HG03175 (cell line): ENCODE results near the gene PCNP.
A peak's percentile ranks its signal among the peaks of the same experiment; 100 is the strongest.
"Not testable (repeated sequence)": the region's sequence is repeated elsewhere in the genome, so short reads cannot be mapped to it uniquely, and the experiment has no call there.

ENCODE experiments used
- ATAC-seq: cut with Tn5 transposase; IDR thresholded peaks from one replicate; pipeline ENCODE4 v1.9.1; 2021; ENCODE audit warnings: mild to moderate bottlenecking, moderate library complexity; ENCODE audit not compliant: unreplicated experiment

PCNP gene, protein sequence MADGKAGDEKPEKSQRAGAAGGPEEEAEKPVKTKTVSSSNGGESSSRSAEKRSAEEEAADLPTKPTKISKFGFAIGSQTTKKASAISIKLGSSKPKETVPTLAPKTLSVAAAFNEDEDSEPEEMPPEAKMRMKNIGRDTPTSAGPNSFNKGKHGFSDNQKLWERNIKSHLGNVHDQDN

DNA sequence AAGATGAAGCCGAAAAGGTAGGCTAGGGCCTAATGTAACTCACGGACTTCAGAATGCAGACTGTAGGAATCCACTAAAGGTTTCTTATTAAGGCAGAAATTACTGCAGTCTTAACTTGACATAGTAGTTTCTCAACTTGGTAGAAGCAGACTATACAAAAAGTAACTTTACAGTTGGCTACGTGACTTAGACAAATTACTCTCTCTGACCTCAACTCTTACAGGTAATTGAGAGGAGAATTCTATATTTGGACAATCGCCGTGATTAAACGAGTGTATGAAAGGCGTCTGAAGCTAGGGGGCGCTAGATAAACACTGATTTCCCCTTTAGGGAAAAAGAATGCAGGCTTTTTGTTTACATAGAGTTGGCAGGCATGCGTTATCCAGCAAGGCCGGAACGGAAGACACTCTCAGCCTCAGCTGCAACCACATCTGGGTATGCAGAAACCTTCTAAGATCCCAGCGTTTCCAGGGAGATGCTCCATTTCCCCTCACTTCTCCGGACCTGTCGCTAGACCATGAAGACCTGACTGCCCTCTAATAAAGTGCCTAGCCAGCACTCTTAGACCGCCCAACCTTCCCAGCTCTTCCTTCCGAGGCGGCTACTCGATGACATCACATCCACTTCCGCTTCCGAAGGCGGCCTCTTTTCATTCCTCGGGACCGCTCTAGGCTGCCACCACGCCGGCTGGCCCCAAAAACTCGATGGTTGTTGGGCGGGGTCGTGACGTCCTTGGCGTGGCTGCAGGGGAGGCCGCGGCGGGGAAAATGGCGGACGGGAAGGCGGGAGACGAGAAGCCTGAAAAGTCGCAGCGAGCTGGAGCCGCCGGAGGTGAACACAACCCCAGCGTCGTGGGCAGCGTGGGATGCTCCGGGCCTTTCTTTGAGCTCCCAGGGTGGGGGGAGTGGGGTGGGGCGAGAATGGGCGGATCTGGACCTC is at the start of gene PCNP:
PCNP (plus strand) TSS at position 732 of the 939 bp plus-strand sequence; CDS start at position 768, 36 bp downstream.
- ATAC-seq: peak; percentile 88

DNA sequence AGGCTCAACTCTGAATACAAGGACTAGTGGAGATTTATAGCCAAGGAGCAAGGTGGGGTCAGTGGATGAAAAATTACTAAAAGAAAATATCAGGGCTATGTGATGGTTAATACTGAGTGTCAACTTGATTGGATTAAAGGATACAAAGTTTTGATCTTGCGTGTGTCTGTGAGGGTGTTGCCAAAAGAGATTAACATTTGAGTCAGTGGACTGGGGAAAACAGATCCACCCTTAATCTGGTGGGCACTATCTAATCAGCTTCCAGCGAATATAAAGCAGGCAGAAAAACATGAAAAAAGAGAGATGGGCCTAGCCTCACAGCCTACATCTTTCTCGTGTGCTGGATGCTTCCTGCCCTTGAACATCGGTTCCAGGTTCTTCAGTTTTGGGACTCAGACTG is 46.5 kb upstream of the PCNP start:
- no peak for ATAC-seq

DNA sequence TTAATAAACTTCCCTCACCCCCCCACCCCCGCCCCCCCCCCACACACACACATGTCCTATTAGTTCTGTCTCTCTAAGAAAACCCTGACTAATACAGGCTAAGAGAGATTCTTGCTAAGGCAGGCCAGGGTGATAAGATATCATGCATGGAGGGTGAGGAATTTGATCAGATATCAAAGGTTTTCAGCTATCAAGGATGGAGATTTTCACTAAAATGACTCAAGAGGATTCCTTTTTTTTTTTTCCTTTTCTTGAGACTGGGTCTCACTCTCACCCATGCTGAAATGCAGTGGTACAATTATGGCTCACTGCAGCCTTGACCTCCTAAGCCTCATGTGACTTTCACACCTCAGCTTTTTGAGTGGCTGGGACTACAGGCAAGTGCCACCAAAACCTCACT is 46.1 kb upstream of the PCNP start:
- no peak for ATAC-seq

DNA sequence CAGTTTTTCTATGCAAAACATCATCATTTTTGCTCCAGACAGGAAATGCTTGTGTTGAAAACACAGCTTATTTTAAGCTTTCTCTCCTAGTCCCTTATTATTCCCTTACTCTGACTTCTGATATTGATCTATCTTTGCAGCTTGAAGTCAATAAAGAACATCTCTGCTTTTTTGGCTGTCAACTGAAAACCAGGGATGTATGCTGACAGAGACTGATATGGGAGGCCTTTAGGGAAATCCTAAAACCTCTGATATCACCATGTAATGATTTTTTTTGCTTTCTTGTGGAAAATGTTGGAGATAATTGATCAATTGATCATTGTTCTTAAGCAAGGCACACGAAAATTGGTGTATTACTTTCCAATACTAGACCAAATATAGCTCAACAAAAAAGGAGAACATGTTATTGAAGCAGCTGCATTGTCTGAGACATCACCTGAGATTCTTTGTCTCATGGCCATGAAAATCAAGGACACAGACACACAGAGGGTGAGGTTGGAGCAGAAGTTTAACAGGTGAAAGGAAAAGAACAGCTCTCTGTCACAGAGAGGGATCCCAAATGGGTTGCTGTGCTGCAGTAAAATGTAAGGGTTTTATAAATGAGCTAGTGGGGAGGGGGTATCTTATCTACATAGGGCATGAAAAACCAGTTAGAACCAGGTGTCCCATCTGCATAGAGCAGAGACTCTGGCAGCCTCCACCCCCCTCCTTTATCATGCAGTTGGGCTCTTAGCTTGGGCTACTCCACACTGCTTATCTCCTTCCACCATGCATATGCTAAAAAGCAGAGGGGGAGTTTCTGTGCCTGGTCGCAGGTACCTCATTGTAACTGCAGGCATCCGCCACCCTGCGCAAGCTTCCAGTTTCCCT is 43.9 kb upstream of the PCNP start:
- no peak for ATAC-seq

DNA sequence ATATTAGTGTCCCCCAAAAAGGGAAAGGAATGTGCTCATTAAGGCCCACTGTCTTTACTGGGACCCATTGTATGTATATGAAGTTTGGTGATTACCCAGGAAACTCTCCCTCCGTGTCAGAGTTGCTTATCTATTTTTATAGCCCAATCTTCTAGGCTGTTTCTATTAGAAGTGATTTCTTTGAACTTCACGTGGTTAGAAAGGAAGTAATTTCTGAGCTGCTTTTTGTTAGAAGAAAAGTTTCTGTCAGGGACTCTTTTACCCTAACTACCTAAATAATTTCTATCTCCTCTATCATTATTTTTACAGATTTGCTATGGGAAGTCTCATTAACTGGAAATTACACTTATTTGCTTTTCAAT is 43.3 kb upstream of the PCNP start:
- ATAC-seq: no peak

DNA sequence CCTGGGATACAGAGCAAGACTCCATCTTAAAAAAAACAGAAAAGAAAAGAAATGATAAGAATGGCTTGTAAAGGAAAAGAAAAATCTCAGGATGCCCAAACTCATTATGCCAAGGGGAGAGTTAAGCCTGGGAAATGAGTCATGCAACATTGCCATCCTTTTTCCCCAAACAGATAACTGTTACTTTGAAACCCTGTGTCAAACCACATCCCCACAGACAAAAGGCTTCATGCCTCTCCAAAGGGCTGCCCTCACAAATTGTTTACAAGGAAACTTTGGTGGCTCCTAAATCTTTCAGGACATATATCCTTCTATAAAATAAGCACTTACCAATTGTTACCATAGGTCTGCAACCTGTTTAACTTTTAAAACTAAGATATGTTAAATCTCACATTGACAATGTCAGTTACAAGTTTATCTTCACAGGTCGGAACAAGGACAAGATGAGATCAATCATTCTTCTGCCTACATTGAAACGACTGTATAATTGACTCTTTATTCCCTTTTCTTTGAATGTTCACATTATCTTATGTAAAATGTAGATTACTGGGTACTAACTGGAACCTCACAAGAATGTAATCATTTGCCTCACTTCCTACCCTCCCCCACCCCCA is 42.4 kb upstream of the PCNP start:
- no peak for ATAC-seq

DNA sequence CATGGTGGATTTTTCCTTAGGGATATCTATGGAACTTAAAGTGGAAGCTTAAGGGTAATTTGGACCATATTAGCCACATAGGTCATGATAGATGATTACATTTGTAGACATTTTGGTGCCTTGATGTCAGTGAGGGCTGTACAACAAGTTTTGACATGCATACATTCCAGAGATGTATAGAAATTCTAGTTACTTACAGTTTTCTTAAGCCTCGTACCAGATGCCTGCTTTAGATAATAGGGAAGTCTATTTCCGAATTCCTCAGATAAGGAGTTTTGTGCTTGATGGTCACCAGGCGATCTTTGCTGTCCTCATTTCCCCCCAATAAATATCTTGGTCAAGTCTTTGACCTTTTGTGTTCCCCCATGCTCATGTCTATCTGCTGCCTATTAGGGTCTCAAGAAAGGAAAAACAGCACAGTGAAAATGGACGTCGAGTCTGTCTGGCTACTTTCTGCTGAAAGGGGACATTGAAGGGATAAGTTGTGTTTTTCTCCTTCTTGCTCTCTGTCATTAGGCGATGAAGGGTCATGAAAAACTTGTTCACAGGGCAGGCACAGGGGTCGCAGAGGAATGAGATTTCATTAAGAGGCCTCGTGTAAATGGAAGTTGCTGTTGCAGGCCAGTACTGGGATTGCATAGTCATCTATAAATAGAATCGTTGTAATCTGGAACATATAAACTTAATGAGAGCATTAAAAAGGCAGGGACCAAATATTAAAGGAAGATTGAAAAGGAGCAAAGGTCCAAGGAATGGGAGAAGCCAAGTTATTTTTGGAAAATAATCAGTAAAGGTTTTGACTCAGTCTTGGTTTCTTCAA is 41.0 kb upstream of the PCNP start:
- ATAC-seq: no peak

DNA sequence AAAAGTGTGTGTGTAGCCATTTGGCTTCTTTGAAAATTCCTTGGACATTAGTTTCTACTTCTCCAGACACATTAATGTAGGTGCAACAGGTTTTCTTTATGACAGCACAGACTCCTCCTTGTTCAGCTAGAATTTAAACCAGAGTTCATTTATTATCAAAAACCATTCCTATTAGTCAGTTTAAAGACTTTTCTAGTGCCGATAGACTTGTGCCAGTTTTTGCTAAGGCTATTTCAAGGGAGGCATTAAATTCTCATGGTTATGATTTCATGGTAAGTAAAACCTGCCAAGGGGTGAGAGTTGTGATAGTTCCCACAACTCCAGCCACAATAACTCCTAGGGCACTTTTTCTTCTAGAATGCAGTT is 40.4 kb upstream of the PCNP start:
- no peak for ATAC-seq

DNA sequence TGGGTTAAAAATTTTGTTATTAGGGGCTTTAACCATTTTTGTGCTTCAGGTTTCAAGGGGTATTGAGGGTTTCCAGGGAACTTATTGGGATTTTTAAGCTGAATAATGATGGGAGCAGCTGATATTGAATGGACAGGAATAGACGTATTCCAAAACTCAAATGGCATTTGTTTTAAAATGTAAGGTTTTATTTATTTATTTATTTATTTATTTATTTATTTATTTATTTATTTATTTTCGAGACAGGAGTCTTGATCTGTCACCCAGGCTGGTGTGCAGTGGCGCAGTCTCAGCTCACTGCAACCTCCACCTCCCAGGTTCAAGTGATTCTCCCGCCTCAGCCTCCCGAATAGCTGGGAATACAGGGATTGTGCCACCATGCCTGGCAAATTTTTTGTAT is 38.8 kb upstream of the PCNP start:
- ATAC-seq: no peak

DNA sequence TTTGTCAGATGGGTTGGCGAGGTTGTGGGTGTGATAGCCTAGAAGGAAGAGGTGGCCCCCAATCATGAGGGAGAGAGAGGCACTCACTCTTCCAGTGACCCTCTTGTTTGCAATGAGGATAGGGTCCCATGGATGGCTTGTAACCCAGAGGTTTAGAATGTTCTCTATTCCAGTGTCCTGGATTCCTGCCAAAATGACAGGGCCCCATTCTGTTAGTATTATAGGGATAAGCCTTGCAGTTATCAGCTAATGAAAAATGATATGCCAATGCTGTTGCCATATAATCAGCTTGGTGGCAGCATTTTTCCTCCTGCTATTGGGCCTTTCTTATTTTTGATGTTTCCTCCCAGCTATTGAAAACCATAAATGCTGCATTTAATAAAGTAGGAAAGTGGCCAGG is 37.7 kb upstream of the PCNP start:
- ATAC-seq: no peak

DNA sequence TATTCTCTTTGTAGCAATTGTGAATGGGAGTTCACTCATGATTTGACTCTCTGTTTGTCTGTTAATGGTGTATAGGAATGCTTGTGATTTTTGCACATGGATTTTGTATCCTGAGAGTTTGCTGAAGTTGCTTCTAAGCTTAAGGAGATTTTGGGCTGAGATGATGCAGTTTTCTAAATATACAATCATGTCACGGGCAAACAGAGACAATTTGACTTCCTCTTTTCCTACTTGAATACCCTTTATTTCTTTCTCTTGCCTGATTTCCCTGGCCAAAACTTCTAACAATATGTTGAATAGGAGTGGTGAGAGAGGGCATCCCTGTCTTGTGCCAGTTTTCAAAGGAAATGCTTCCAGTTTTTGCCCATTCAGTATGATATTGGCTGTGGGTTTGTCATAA is 37.0 kb upstream of the PCNP start:
- ATAC-seq: not testable (repeated sequence)

DNA sequence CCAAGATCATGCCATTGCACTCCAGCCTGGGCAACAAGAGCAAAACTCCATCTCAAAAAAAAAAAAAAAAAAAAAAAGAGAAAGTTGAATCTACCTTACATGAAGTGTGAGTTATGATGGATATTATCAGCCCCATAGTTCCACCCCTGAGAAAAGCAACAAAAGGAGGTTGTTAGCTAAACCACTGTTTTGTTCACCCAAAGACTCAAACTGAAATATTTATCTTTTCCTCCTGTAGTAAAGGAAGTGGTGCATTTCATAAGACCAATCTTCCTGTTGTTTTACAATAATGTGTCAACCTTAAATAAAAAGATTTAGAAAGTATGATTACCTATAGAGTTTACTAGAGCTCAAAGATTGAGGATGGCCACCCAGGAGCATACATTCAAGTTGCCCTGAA is 31.0 kb upstream of the PCNP start:
- ATAC-seq: no peak

DNA sequence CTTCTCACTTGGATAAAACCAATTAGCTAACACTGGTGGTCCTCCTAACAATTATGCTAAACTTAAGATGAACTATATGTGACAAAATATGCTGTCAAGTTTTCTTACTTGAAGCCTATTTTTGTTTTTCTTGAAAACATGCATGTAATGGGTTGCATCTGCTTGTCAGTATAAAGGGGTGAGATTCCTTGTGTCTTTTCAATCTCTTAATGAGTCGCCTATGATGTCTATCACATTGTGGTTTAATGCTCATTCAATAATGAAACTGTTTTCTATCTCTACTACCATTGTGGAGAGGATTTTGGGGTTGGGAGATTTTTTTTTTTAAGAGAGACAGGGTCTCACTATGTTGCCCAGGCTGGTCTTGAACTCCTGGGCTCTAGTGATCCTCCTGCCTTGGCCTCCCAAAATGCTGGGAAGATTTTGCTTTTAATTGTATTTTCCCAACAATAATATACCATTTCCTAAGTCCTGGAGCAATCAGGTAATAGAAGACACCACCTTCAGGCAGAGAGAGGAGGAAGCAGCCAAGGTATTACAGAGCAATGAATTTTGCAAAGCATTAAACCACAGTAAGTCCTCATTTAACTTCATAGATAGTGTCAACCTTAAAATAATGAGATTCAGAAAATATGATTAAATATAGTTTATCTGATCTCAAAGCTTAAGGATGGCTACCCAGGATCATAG is 29.7 kb upstream of the PCNP start:
- ATAC-seq: no peak

DNA sequence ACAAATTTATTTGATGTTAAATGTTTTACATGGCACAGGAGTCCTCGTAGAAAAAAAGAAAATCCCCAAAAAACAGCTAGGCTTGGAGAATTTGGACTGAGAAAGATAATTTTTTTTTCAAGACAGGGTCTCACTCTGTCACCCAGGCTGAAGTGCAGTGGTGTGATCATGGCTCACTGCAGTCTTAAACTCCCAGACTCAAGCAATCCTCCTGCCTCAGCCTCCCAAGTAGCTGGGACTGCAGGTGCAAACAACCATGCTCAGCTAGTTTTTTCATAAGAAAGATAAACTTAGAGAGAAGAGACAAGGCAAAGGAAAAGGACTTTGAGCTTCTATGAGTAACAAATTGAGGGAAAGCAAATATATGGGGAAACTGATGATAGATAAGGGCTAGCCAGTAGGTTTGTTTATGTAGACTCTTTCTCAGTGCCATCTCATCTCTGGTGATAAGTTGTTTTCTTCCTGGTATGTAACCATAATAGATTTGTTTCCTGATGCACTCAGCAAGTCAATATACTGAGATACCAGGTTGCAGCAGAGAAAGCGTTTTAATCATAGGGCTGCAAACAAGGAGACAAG is 25.4 kb upstream of the PCNP start:
- no peak for ATAC-seq

DNA sequence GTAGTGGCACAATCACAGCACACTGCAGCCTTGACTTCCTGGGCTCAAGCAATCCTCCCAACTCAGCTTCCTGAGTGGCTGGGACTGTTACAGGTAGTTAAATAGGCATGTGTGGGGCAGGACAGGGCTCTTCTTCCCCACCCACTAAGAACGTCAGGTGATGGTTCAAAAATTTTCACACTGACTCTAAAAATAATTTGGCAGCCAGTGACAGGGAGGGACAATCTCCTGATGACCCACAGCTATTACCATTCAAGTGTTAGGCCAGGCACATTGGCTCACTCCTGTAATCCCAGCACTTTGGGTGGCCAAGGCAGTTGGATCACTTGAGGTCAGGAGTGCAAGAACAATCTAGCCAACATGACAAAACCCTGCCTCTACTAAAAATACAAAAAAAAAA is 24.5 kb upstream of the PCNP start:
- no peak for ATAC-seq

DNA sequence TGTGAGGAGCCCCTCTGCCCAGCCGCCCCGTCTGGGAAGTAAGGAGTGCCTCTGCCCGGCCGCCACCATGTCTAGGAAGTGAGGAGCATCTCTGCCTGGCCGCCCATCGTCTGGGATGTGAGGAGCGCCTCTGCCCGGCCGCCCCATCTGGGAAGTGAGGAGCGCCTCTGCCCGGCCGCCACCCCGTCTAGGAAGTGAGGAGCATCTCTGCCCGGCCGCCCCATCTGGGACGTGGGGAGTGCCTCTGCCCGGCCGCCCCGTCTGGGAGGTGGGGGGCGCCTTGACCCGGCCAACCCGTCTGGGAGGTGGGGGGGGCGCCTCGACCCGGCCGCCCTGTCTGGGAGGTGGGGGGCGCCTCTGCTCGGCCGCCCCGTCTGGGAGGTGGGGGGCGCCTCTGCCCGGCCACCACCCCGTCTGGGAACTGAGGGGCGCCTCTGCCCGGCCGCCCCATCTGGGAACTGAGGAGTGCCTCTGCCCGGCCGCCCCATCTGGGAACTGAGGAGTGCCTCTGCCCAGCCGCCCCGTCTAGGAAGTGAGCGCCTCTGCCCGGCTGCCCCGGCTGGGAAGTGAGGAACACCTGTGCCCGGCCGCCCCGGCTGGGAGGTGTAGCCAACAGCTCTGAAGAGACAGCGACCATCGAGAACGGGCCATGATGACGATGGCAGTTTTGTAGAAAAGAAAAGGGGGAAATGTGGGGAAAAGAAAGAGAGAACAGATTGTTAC is 22.5 kb upstream of the PCNP start:
- not testable (repeated sequence) for ATAC-seq

DNA sequence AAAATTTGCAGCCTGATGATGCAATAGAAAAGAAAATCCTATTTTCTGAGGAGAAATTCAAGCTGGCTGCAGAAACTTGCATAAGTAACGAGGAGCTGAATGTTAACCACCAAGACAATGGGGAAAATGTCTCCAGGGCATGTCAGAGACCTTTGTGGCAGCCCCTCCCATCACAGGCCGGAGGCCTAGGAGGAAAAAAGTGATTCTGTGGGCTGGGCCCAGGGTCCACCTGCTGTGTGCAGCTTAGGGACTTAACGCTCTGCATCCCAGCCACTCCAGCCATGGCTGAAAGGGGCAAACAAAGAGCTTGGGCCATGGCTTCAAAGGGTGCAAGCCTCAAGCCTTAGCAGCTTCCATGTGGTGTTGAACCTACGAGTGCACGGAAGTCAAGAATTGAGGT is 20.6 kb upstream of the PCNP start:
- ATAC-seq: not testable (repeated sequence)

DNA sequence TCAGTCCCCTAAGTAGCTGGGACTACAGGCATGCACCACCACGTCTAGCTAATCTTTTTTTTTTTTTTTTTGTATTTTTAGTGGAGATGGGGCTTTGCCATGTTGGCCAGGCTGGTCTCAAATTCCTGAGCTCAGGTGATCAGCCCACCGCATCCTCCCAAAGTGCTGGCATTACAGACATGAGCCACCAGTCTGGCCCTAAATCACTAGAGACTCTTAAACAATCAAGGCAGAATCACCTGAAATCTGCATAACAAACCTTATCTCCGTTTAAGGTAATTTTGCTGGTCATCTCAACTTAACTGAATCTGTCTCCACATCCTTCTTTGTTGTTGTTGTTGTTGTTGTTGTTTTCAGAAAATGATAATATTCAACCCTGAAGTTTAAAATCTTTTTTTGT is 17.9 kb upstream of the PCNP start:
- ATAC-seq: no peak
